Heart left ventricle (tissue), 13 donors: ENCODE results near the gene ROR1.

Experiments
- CTCF ChIP-seq, 12 donors: fragments of 200-600 bp; sonication (generic) in 4 of 12; IDR thresholded peaks; one replicate each; pipeline versions ENCODE4 v1.5.0 to v1.8.0; 2018 to 2022; ENCODE audit warnings: antibody characterized with exemption in 12 of 12, mild to moderate bottlenecking in 5 of 12
- POLR2A ChIP-seq, 2 donors: fragments of 450-650 bp; IDR thresholded peaks; one replicate each; pipeline ENCODE4 v1.6.1; 2017; ENCODE audit warnings: antibody characterized with exemption in 2 of 2, mild to moderate bottlenecking in 2 of 2, moderate library complexity in 2 of 2
- donor health status: ischemic (EF 13 %, LVEDD 7.1; RV severe dilation, severe dysfunction).
- donor health status: DM: no; HTN: yes; CAD: no.
- donor health status: DM: no; HTN: no; CAD: no.
- donor health status: ischemic (EF 25% LVEDD 6.9; RV normal size, moderate dysfunction).
- donor health status: ischemic (EF 25% LVEDD 5.7; RV mildly dilated, moderate dysfunction).
- donor health status: ischemic (EF 35%, LVEDD 5.7; RV mildly dilated, moderate dysfunction).
- donor health status: nonischemic (EF 11% LVEDD 7.7; RV severe dilation, severe dysfunction).
- donor health status: DM: yes; HTN: yes; CAD: no.
- donor health status: PGD.
- donor health status: ischemic (EF 29% LVEDD 5.4; RV normal size, mild dysfunction).
- donor health status: nonischemic (EF 23%, LVEDD 6.1; RV moderate dilation, normal function).

DNA sequence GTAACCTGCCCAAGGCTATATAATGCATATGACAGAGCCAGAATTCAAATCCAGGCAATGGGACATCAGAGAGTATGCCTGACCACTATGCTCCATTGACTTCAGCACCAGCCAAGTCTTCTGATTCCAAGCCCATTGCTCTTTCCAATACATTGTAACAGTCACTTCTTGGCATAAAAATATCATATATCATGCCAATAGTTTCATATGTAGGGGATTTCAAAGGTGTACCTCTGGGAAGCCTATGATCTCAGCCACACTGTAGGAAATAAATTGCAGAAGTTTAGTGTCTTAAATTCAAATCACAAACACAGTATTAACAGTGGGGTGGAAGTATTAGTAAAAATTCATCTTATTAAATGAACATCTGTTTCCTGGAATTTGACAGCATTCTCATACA lies 30.0 kb upstream of the ROR1 start:
- TF ChIP-seq POLR2A (IDR thresholded peaks at IDR 0.05) (no peak), CTCF (IDR thresholded peaks at IDR 0.05) (no peak)
